GM19328 (cell line): Measurements from ENCODE around the gene GIMAP2.

Experiments used
- ATAC-seq: cut with Tn5 transposase; IDR thresholded peaks from one replicate; pipeline ENCODE4 v1.9.1; 2021; ENCODE audit warnings: mild to moderate bottlenecking, moderate library complexity; ENCODE audit not compliant: unreplicated experiment

The GIMAP2 gene

GRCh38 chr7:150732786-150733481, 47.4 kb downstream of the GIMAP2 start:
- ATAC-seq, result no peak

DNA sequence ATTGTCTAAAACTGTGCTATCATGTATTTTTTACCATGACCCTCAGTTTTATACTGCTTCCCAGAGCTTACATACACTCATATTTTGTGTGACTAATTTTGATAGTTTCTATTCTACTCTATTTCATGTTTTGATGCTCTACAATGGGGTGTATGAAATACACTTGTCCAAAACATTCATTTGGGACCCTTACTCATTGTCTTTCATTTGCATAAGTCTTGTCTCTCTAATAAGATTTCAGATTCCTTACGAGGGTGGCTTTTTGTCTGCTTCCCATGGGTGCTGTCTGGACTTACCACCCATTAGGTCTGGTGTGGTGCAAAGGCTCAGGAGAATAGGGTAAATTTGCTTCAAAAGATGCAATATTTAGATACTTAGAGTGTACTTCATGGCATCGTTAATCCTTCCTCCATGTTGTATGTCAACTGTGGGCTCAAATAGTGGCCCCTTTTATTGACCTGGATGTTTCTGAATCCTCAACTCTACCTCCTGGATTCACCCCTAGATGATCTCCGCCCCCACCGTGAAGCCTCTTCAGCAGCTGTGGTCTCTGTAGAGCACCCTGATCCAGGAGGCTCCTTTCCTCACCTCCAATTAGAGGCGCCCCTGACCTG, 48.1 kb downstream of the GIMAP2 start:
- no peak for ATAC-seq

DNA sequence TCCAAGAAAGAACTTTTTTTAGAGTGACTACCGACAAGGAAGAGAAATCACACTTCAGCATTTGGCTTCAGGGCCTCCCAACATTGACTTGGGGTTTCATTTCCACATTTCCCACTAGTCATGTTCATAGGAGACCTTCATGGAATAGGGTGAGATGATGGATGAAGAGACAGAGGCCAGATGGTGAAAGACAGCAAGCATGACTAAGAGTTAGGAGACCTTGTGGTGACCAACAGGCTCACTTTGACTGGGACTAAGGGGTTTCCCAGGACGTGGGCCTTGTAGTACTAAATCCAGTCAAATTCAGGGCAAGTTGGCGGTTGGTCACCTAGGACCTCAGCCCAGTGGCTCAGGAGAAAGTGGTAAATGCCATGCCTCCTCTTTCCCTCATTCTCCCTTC, 48.7 kb downstream of the GIMAP2 start:
- no peak for ATAC-seq

DNA sequence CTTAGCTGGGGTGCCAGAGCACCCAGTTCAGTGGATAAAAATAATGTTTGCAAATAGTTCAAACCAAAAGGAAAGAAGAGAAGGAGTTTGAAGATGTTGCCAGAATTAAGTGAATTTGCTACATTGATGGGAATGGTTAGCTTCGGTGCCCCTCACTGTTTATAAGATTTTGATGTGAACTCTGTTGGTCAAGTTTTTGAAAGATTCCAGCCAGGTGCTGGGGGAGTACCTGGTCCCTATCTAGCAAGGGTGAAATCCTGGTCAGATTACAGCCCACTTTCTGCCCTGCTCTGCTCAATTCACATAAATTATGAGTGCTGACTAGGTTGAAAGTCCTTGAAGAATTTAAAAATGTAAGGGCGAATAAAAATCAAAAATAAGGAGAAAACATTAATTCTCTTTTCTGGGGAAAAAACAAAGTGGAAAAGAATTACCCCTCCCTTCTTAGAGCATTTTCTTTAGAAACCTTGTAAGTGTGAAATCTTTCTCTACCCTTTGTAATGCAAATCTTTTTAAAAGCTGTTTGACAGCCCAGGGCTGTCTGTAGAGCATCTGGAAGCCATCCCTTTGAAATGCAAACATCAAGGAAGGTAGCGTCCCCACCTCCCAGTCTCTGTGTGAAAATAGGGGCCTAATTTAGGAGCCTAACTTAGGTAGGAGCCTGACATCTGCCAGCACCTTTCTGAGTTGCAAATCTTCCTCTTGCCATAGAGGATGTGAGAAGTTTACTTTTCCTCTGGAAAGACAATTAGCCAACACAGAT, 50.3 kb downstream of the GIMAP2 start:
- ATAC-seq, result no peak

DNA sequence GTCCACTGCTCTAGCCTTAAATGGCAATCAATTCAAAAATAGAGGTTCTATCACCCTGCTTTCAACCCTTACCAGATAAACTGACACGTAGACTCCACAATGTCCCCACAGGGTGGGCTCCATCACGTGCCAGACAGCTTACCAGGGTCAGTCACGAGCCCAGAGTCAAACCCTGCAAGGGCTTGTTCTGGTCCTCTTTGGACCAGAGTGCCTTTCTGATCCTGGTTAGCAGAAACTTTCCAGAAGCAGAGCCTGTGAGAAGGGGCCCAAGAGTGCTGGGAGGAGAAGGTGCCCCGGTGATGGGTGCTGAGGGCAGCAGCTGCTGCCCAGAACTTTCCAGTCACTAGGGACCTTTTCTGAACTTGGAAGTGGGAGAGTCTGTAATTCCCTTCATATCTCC, 51.4 kb downstream of the GIMAP2 start:
- peak; percentile 11 for ATAC-seq

DNA sequence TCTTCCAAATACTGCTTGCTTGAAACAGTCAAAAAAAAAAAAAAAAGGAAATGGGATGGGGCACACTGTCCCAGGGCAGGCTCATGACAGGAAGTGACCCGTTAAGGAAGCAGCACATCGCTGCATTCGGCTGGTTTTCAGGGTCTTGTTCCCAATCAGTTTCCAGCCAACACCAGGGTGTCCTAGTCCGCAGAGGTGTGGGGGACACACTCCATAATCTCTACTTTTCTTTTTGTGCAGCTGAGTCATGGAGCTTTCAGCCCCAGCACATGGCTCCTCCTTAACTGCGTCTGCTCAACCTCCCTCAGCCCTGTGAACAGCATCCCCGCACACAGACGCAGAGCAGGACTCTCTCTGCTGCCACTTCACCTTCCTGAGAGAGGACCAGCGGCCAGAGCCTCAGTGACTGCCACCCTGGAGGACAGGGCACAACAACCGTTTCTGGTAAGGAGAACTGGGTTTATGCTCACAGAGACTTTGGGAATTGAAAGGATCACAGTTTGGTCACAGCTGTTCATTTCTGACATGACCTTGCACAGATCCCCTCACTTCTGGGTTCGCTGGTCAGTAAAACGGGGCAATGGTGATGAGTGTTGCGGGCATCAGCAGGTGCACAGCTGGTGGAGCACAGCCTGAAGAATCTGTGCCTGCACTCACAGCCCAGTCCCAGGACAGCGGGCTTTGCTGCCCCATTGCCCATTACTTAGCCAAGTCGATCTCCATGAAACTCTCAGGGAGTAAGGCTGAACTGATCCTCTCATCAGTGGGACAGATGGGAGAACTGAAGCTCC, 52.0 kb downstream of the GIMAP2 start, which contains the start of gene GIMAP5:
Gene GIMAP5 (plus strand): TSS at position 154 of the 791 bp plus-strand sequence. CDS start 3,467 bp downstream, outside the sequence.
- peak; percentile 66 for ATAC-seq

DNA sequence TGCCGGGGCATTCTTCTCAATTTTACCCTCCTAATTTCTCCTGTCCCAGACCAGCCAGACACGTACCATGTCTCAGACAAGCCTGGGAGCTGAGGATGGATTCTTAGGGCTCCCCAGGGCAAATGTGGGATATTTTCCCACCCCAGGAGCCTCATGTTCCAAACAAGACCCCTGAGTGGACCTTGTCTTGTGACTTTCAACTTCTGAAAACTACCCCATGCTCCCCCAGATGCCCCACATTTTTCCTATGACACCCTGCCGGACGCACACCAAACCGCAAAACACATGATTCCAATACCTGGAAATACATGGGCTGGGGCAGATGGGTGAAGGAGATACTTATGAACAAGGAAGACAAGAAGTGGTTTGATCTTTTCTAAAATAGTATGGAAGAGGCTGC, 52.6 kb downstream of the GIMAP2 start:
- ATAC-seq, result no peak

- ATAC-seq, result no peak
These were observed 53.1 kb downstream of the GIMAP2 start for GRCh38 chr7:150738591-150739001.

DNA sequence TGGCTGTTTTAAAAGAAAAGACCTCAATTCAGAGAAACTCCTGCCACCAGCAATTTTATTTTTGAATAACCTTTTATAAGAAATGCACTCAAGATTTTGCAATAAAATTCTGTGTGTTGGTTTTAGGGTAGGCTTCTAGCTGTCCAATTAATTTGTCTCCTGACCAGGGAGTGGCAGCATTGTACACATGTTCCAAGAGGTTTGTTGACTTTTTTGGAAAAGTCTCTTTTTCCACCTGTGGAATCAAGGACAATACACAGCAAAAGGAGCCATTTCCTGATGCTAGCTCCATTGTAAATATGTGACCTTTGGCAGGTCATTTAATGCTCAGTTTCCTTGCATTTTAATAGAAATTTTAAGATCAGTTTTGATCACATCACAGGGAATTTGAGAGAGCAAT, 53.5 kb downstream of the GIMAP2 start:
- no peak for ATAC-seq

GRCh38 chr7:150740053-150740452, 54.5 kb downstream of the GIMAP2 start:
- ATAC-seq, result no peak

DNA sequence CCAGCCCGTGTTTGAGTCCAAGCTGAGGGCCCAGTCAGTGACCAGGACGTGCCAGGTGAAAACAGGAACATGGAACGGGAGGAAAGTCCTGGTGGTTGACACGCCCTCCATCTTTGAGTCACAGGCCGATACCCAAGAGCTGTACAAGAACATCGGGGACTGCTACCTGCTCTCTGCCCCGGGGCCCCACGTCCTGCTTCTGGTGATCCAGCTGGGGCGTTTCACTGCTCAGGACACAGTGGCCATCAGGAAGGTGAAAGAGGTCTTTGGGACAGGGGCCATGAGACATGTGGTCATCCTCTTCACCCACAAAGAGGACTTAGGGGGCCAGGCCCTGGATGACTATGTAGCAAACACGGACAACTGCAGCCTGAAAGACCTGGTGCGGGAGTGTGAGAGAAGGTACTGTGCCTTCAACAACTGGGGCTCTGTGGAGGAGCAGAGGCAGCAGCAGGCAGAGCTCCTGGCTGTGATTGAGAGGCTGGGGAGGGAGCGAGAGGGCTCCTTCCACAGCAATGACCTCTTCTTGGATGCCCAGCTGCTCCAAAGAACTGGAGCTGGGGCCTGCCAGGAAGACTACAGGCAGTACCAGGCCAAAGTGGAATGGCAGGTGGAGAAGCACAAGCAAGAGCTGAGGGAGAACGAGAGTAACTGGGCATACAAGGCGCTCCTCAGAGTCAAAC, 56.9 kb downstream of the GIMAP2 start:
- no peak for ATAC-seq
